Mesothelial cell of epicardium (in vitro differentiated cells): ENCODE measurements around the gene FOCAD. TPM values are rescaled to one million over a fixed set of nuclear protein-coding genes. Genes with fewer than 3 reads are reported as not detected.

Source experiments
- DNase-seq, 2 experiments: peaks; one replicate each; pipeline ENCODE4 v3.0.0; 2021; ENCODE audit warnings: low spot score in 2 of 2; ENCODE audit not compliant: unreplicated experiment in 2 of 2
- H3K27ac Mint-ChIP-seq: 2 replicates; pipeline ENCODE4 v1.8.0; 2021; ENCODE audit warnings: mixed read lengths
- H3K27me3 Mint-ChIP-seq: 2 replicates; pipeline ENCODE4 v1.8.0; 2021; ENCODE audit warnings: low read depth, mixed read lengths
- H3K36me3 Mint-ChIP-seq: 2 replicates; pipeline ENCODE4 v1.8.0; 2021; ENCODE audit warnings: mixed read lengths
- H3K4me1 Mint-ChIP-seq: 2 replicates; pipeline ENCODE4 v1.8.0; 2021; ENCODE audit warnings: mixed read lengths
- H3K4me3 Mint-ChIP-seq: 2 replicates; pipeline ENCODE4 v1.8.0; 2021; ENCODE audit warnings: mild to moderate bottlenecking, moderate library complexity, mixed read lengths
- H3K9me3 Mint-ChIP-seq: 2 replicates; pipeline ENCODE4 v1.8.0; 2021; ENCODE audit warnings: mixed read lengths
- total RNA-seq: library from RNA; stranded (reverse); gene quantifications from 3 replicates; pipeline ENCODE4 v1.2.1, GENCODE V29; 2021
- TF ChIP-seq, protein P1 (sequence below): fragments of 200-600 bp; sonication (generic); IDR thresholded peaks from one replicate; pipeline ENCODE4 v1.5.0; 2021; ENCODE audit warnings: antibody characterized with exemption; ENCODE audit not compliant: unreplicated experiment

Gene FOCAD
- total RNA-seq, 1 donor from 2014 or later = 78.4 TPM

DNA sequence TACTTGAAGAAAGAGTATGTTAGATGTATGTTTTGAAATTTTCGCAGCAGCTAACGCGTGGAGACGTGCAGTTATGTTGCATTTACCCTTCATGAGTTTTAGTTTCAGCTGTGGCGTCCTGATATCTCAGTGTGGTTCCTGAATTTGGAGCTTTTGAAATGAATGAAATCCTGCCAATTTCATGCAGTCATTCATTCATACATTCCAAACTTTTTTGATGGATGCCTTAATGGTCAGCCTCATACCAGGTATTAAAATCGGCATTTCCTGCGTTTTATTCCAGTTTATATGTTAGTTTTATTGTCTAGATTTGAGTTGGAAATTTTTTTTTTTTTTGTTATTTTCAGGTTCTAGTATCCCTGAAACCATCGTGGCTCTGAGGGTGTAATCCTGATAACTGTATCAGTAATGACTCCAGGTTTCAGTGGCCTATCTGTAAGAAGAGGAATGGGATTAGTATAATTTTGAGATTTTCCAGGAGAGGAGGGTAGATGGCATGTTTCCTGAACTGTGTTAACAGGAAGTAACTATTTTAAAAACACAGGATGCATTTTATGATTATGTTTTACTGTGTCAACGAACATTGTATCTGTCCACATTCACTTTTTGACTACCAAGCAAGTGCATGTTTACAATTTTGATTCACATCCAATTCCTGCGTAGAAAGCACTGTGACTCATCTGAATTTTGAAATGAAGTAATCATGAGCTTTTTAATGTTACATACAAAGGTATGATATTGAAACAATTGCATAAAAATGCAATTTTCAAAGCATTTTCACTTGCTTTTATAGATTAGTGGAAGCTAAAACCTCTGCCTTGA is 1.0 kb downstream of the FOCAD start:
- TF ChIP-seq, protein P1, sequence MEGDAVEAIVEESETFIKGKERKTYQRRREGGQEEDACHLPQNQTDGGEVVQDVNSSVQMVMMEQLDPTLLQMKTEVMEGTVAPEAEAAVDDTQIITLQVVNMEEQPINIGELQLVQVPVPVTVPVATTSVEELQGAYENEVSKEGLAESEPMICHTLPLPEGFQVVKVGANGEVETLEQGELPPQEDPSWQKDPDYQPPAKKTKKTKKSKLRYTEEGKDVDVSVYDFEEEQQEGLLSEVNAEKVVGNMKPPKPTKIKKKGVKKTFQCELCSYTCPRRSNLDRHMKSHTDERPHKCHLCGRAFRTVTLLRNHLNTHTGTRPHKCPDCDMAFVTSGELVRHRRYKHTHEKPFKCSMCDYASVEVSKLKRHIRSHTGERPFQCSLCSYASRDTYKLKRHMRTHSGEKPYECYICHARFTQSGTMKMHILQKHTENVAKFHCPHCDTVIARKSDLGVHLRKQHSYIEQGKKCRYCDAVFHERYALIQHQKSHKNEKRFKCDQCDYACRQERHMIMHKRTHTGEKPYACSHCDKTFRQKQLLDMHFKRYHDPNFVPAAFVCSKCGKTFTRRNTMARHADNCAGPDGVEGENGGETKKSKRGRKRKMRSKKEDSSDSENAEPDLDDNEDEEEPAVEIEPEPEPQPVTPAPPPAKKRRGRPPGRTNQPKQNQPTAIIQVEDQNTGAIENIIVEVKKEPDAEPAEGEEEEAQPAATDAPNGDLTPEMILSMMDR = no peak
- peaks cover 26% of the 10 kb centered on the region for H3K4me1 Mint-ChIP-seq
- no peaks in the 10 kb centered on the region for H3K36me3 Mint-ChIP-seq
- H3K27ac Mint-ChIP-seq = peak overlapping the region; percentile 89
- H3K27me3 Mint-ChIP-seq = no peaks in the 10 kb centered on the region
- peak overlapping the region; percentile 77 for H3K4me3 Mint-ChIP-seq
- DNase-seq = no peak
- no peaks in the 10 kb centered on the region for H3K9me3 Mint-ChIP-seq

DNA sequence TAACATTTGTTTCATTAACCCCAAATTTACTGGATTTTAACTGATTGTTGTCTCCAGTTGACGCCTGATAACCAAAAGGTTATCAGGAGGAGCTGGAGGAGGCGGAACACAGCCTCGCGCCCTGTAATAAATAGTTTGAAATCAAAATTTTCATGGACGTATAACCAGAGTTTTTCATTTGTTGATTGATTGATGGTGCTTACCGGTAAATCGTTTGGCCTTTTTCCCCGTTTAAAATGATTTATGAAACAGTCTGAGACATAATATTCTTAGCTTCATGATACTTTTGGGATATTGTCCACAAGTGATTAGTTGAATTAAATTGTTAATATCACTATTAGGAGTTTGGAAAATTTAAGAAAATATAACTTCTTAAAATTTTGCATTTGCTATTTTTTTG is 1.7 kb downstream of the FOCAD start:
- no peaks in the 10 kb centered on the region for H3K27me3 Mint-ChIP-seq
- H3K36me3 Mint-ChIP-seq = no peaks in the 10 kb centered on the region
- H3K4me1 Mint-ChIP-seq = peaks cover 24% of the 10 kb centered on the region
- H3K4me3 Mint-ChIP-seq = no peak overlapping the region
- TF ChIP-seq, protein P1 = no peak
- no peaks in the 10 kb centered on the region for H3K9me3 Mint-ChIP-seq
- H3K27ac Mint-ChIP-seq = no peak overlapping the region
- no peak for DNase-seq

DNA sequence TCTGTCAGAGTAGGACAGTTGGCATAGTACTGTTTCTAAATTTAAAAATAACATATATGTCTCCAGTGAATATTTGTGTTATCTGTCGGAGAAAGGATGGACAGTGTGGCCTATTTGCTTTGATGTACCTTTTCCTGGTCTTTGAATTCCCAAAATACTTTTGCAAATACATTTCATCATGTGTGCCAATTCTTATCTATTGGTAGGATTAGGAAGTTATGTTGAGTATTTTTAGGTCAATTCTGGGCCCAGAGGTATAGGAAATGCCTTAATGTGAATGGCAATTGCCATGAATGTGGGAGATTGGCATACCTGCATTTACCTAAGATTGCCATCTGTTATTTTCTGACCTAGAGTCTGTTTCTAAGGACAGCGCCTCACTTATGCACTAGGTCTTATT is 5.8 kb downstream of the FOCAD start:
- peak overlapping the region; percentile 10 for H3K27ac Mint-ChIP-seq
- no peaks in the 10 kb centered on the region for H3K27me3 Mint-ChIP-seq
- no peak overlapping the region for H3K4me3 Mint-ChIP-seq
- H3K4me1 Mint-ChIP-seq = peaks cover 20% of the 10 kb centered on the region
- TF ChIP-seq, protein P1 = no peak
- peaks cover 2% of the 10 kb centered on the region for H3K36me3 Mint-ChIP-seq
- no peaks in the 10 kb centered on the region for H3K9me3 Mint-ChIP-seq
- no peak for DNase-seq

DNA sequence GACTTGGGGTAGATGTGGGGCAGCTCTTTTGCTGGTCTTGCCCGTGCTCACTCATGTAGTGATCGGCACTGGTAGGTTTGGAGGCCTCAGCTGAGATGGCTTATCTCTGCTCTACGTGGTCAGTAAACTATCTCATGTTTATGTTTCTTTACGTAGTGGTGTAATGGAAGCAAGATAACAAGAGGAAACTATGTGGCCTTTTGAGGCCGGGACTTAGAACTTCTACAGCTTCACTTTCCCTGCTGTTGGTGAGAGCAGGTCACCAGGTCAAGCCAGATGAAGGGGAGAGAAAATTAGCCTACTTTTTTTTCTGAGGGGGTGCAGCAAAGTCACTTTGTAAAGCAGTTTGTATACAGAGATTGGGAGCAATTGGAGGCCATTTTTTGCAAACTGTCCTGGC is 8.5 kb downstream of the FOCAD start:
- Mint-ChIP-seq H3K9me3 (no peaks in the 10 kb centered on the region), H3K36me3 (peaks cover 2% of the 10 kb centered on the region), H3K4me3 (no peak overlapping the region), H3K27me3 (no peaks in the 10 kb centered on the region), H3K4me1 (peaks cover 19% of the 10 kb centered on the region), H3K27ac (peak overlapping the region; percentile 61)
- TF ChIP-seq, protein P1 = no peak
- DNase-seq = no peak

DNA sequence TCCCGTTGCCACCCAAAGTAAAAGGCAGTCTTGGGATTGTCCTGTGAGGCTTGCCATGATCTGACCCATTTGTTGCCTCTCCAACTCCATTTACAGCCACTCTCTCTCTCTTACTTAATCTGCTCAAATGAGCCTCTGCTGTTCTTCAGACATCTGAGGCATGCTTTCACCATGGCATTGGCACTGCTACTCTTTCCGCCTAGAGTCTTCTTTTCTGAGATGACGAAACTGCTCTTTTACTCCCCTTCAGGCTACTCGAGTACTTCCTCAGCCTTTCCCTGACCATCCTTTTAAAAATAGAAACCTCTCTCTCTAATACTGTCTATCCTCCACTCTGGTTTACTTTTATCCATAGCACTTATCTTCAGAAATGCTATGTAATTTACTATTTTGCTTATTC is 9.0 kb downstream of the FOCAD start:
- peaks cover 2% of the 10 kb centered on the region for H3K36me3 Mint-ChIP-seq
- DNase-seq = no peak
- TF ChIP-seq, protein P1 = no peak
- H3K27ac Mint-ChIP-seq = peak overlapping the region; percentile 35
- H3K27me3 Mint-ChIP-seq = no peaks in the 10 kb centered on the region
- no peak overlapping the region for H3K4me3 Mint-ChIP-seq
- no peaks in the 10 kb centered on the region for H3K9me3 Mint-ChIP-seq
- peaks cover 21% of the 10 kb centered on the region for H3K4me1 Mint-ChIP-seq
